ENCODE data around the gene BCL6.

DNA sequence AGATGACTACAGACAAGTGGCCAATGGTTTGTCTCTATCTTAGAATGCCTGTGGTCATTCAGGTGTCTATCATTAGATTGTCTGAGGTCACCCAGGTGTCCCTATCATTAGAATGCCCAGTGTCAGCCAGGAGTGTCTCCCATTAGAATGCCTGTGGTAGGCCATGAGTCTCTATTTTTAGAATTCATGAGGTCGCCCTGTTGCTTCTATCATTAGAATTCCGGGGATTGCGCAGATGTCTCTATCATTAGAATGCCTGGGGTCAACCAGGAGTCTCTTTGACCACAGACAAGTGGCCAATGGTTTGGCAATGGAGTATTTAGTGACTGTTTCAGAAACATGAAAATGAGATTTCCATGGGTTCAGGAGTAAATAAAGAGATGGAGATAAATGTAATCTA is 50.5 kb downstream of the BCL6 start:
- TF ChIP-seq CTCF (conservative IDR thresholded peaks at IDR 0.05 in 1 of 2, IDR thresholded peaks at IDR 0.05 in 1 of 2; ENCODE audit: extremely low read depth in 1 of 2, insufficient read depth in 1 of 2, low read depth in 1 of 2, low read length in 2 of 2), result no peak
- TF ChIP-seq EZH2 (IDR thresholded peaks at IDR 0.05; ENCODE audit: borderline replicate concordance, low read length), result no peak
